ENCODE results near the gene HCFC1.

DNA sequence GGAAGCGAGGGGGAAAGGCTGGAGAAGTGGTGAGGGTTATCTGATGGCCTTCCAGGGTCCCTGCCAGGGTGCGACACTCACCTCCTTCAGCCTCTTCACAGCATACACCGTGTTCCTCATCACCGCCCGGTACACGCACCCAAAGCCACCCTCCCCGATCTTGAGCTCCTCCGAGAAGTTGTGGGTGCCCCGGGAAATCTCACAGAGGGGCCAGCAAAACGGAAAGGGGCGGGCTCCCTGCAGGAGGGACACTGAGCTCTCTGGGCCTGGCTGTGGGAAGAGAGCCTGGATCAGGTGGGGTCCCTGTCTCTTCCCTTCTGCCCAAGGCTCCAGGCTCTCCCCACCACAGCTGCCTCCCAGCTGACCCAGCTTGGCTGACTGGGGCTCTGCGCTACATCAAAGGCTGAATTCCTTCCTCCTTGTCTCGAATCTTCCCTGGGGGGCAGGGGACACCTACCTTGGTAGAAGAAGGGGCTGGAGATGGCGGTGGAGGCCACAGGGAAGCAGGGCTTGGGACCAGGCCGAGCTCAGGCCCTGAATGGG is 47.0 kb upstream of the HCFC1 start:
- TF ChIP-seq, protein P1, sequence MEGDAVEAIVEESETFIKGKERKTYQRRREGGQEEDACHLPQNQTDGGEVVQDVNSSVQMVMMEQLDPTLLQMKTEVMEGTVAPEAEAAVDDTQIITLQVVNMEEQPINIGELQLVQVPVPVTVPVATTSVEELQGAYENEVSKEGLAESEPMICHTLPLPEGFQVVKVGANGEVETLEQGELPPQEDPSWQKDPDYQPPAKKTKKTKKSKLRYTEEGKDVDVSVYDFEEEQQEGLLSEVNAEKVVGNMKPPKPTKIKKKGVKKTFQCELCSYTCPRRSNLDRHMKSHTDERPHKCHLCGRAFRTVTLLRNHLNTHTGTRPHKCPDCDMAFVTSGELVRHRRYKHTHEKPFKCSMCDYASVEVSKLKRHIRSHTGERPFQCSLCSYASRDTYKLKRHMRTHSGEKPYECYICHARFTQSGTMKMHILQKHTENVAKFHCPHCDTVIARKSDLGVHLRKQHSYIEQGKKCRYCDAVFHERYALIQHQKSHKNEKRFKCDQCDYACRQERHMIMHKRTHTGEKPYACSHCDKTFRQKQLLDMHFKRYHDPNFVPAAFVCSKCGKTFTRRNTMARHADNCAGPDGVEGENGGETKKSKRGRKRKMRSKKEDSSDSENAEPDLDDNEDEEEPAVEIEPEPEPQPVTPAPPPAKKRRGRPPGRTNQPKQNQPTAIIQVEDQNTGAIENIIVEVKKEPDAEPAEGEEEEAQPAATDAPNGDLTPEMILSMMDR (IDR thresholded peaks at IDR 0.05; ENCODE audit: low read length): no peak
- TF ChIP-seq EZH2 (optimal IDR thresholded peaks at IDR 0.05; ENCODE audit: low read depth, low read length): no peak
